ENCODE results near the gene HACD4. TPM values are rescaled to one million over a fixed set of nuclear protein-coding genes. Genes with fewer than 3 reads are reported as not detected.

Gene HACD4
- polyA plus RNA-seq, 3 donors from 2014 or later = 6.5 to 8.9 (median 6.7) TPM

DNA sequence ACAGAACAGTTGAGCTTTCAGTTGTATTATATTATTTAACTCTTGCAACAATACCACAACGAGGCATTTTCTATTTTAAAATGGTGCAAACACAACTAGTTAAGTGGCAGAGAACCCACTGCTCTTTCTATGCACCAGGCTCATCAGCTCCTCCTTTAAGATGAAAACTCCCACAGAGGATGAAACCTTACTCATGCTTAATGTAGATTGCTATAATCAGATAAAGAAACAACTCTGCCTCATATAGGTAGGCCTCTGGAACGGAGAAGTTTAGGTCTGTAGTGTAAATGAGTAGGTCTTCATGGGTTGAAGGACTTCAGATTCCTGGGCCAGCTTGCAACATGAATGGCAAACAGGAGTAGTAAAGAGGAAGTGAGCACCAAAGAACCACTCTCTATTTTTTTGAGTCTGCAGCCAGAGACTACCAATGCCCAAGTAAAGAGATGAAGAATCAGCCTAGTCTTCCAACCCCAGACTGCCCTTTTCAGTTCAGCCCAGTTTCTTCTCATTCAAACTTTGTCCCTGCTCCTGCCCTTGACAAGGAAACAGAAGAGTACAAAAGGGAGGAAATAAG is 33.9 kb downstream of the HACD4 start:
- Mint-ChIP-seq H3K4me1 (peaks cover 42 to 66% of the 10 kb centered on the region in 2 donors), H3K9me3 (peaks cover 0 to 4% (median 0%) of the 10 kb centered on the region in 6 donors), H3K4me3 (no peak overlapping the region), H3K36me3 (peaks cover 8 to 29% (median 29%) of the 10 kb centered on the region in 3 donors), H3K27me3 (ENCODE audit: low read depth in 3 of 3) (no peaks in the 10 kb centered on the region), H3K27ac (peak overlapping the region; percentile 6 to 86 (median 54))
- DNase-seq = no peak

DNA sequence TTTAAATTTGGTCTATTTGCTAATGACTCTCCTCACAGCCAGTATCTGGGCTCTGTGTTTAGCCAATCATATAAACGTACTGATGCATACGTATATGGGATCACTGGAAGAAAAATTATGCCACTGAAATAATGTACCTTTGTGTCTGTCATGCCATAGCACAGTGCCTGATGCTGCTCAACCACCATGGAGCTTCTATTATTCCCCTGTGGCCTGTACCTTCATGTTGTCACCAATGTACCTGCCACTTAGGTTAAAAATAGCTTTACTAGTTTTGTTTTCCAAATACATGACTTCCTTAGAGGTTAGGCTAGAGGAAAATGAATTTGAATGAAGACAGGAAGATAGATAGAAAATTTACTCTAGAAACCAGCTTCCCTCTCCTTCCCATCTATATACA is 34.6 kb downstream of the HACD4 start:
- Mint-ChIP-seq H3K36me3 (peaks cover 8 to 34% (median 30%) of the 10 kb centered on the region in 3 donors), H3K4me1 (peaks cover 35 to 58% of the 10 kb centered on the region in 2 donors), H3K27me3 (ENCODE audit: low read depth in 3 of 3) (no peaks in the 10 kb centered on the region), H3K9me3 (peaks cover 0 to 4% (median 0%) of the 10 kb centered on the region in 6 donors), H3K4me3 (no peak overlapping the region), H3K27ac (peak overlapping the region; percentile 6 to 86 (median 56))
- no peak for DNase-seq

DNA sequence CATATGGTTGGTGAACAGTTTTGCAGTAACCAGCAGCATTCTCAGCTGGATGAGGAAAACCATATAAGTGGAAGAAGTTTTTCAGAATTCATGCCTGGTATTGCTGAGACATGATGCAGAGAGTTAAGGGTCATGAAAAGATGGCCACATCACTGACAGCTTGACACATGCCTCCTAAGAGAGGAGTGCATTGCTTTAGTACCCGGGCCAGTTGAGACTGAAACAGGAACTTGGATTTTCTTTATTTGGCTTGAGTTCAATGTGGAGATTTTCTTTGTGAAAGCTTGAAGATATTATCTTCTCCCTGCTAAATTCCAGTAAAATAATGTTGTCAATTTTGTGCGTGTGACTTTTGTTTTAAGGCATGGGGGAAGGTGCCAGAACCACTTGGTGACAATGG is 35.8 kb downstream of the HACD4 start:
- no peak for DNase-seq
- peak overlapping the region in 4 of 6 donors; percentile 44 to 82 (median 52) for H3K27ac Mint-ChIP-seq
- no peaks in the 10 kb centered on the region for H3K27me3 Mint-ChIP-seq (ENCODE audit: low read depth in 3 of 3)
- H3K4me3 Mint-ChIP-seq = no peak overlapping the region
- peaks cover 25 to 46% of the 10 kb centered on the region in 2 donors for H3K4me1 Mint-ChIP-seq
- H3K9me3 Mint-ChIP-seq = no peaks in the 10 kb centered on the region
- peaks cover 6 to 37% (median 32%) of the 10 kb centered on the region in 3 donors for H3K36me3 Mint-ChIP-seq

DNA sequence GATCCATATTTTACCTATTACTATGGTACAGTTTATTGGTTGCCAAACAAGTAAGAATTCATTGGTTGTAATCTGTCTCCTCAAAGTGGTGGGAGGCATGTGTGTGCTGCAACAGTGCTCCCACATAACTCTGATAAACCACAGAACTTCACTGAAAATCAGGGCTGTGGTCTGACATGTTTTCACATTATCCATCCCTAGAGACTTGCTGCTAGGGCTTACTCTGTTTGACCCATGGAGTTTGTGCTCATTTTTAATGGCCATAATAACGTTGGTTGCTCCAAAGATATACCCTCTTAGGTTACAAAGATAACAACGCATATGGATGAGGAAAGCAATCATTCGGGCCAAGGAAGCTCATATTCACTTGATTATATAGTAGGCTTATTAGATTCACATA is 37.0 kb downstream of the HACD4 start:
- H3K36me3 Mint-ChIP-seq = peaks cover 13 to 45% (median 39%) of the 10 kb centered on the region in 3 donors
- H3K9me3 Mint-ChIP-seq = no peaks in the 10 kb centered on the region
- H3K4me3 Mint-ChIP-seq = no peak overlapping the region
- no peaks in the 10 kb centered on the region for H3K27me3 Mint-ChIP-seq (ENCODE audit: low read depth in 3 of 3)
- DNase-seq = no peak
- H3K4me1 Mint-ChIP-seq = peaks cover 22 to 41% of the 10 kb centered on the region in 2 donors
- no peak overlapping the region for H3K27ac Mint-ChIP-seq

DNA sequence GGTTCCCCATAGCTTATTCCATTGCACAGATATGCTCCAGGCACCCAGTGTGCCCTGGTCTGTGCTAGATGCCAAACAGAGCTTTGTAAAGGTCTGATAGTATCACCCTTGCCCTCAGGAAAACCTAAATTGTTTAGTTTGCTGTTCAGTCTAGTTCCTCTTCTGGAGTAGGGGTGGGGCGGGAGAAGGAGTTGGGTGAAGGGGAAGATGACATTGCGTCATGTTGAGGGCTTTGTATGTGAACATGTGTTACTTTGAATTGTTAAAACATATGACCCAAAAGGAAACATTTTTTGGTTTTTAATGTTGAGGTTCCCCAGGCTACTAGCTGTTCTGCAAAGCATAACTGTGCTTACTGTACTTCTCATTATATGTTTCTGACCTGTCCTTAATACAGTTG is 40.6 kb downstream of the HACD4 start:
- Mint-ChIP-seq H3K4me3 (no peak overlapping the region), H3K36me3 (peaks cover 20 to 56% (median 50%) of the 10 kb centered on the region in 3 donors), H3K27ac (no peak overlapping the region), H3K9me3 (no peaks in the 10 kb centered on the region), H3K27me3 (ENCODE audit: low read depth in 3 of 3) (no peaks in the 10 kb centered on the region), H3K4me1 (peaks cover 3 to 19% of the 10 kb centered on the region in 2 donors)
- no peak for DNase-seq

DNA sequence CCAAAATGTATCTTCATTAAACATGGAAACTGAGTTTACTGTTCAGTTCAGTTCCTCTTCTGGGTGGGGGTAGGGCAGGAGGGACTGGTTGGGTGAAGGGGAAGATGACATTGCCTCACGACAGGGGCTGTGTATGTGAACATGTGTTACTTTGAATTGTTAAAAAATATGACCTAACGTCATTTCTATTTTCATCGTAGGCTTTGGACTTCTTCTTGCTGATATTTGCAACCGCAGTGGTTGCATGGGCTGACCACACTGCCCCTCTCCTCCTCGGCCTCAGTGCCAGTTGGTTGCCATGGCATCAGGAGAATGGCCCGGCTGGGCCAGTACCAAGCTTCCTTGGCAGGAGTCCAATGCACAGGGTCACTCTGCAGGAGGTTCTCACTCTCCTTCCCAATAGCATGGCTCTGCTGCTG is 41.5 kb downstream of the HACD4 start:
- Mint-ChIP-seq H3K4me1 (peaks cover 3 to 9% of the 10 kb centered on the region in 2 donors), H3K4me3 (no peak overlapping the region), H3K27ac (no peak overlapping the region), H3K27me3 (ENCODE audit: low read depth in 3 of 3) (no peaks in the 10 kb centered on the region), H3K36me3 (peaks cover 21 to 49% (median 46%) of the 10 kb centered on the region in 3 donors), H3K9me3 (no peaks in the 10 kb centered on the region)
- DNase-seq = no peak

DNA sequence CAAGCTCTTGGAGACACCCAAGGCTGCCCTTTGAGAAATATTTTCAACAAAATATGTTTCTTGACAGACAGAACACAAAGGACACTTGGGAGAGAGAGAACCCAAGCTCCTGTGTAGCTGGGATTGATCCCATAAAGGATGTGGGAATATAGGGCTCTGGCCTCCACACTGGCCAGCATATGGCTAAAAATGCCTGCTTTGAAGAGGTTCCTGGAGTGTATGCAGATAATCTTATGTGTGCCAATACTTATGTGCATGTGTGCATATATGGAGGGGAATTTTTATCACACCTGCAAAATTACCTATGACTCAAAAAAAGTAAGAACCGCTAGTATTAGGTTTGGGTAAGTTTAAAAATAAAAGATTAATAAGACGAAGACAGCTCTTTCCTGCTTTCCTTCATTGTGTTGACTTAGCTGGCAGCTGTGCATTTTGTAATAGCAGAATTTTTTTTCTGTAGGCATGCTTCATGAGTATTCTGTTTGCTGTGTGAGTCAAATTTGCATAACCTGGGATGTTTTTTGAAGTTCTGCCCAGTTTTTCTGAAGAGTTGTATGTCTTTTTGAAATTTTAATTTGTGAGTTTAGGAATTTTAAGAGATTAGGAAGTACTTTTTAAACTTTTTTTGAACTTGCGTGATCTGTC is 42.6 kb downstream of the HACD4 start:
- Mint-ChIP-seq H3K4me1 (peaks cover 0 to under 1% of the 10 kb centered on the region in 2 donors), H3K27ac (no peak overlapping the region), H3K9me3 (no peaks in the 10 kb centered on the region), H3K36me3 (peaks cover 21 to 45% (median 39%) of the 10 kb centered on the region in 3 donors), H3K4me3 (no peak overlapping the region), H3K27me3 (ENCODE audit: low read depth in 3 of 3) (no peaks in the 10 kb centered on the region)
- DNase-seq = no peak

DNA sequence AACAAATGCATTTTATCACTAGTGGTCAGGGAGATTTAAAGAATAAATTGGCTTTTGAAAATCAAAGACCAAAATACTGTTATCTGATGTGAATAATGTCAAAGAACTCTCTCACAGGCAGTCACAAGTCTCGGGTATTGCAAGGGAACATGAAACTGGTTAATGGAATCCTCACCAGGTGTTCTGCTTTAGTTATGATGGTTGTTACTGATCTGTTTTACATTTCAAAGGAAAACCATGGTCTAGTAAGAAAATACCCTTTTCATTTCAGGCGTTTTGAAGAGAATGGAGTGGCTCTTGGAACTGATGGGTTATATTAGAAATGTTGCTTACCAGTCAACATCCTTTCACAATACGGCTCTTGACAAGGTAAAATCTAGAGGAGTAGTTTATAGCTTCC is 43.4 kb downstream of the HACD4 start:
- no peaks in the 10 kb centered on the region for H3K9me3 Mint-ChIP-seq
- no peaks in the 10 kb centered on the region for H3K4me1 Mint-ChIP-seq
- DNase-seq = no peak
- H3K27me3 Mint-ChIP-seq (ENCODE audit: low read depth in 3 of 3) = no peaks in the 10 kb centered on the region
- peaks cover 21 to 42% (median 39%) of the 10 kb centered on the region in 3 donors for H3K36me3 Mint-ChIP-seq
- H3K4me3 Mint-ChIP-seq = no peak overlapping the region
- H3K27ac Mint-ChIP-seq = no peak overlapping the region

DNA sequence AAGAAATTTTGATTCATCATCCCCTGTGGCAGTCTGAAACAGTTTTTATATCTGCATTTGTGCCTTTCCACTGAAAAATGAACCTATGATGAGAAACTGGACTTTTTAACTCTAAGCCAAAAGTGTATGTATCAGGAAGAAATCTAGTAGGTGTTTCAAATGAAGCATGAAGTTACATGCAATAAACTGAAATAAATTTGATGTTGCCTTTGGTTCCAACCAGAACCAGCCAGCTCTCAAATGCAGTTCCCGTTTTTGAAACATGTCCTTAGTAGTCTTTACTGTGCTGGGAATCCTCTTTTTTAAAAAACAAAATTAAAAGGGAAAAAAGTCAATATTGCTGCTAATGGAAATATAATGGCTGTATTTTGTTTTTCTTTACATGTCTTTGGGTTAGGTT is 43.9 kb downstream of the HACD4 start:
- Mint-ChIP-seq H3K9me3 (no peaks in the 10 kb centered on the region), H3K36me3 (peaks cover 23 to 42% (median 39%) of the 10 kb centered on the region in 3 donors), H3K4me3 (no peak overlapping the region), H3K27ac (no peak overlapping the region), H3K4me1 (no peaks in the 10 kb centered on the region), H3K27me3 (ENCODE audit: low read depth in 3 of 3) (no peaks in the 10 kb centered on the region)
- DNase-seq = no peak

DNA sequence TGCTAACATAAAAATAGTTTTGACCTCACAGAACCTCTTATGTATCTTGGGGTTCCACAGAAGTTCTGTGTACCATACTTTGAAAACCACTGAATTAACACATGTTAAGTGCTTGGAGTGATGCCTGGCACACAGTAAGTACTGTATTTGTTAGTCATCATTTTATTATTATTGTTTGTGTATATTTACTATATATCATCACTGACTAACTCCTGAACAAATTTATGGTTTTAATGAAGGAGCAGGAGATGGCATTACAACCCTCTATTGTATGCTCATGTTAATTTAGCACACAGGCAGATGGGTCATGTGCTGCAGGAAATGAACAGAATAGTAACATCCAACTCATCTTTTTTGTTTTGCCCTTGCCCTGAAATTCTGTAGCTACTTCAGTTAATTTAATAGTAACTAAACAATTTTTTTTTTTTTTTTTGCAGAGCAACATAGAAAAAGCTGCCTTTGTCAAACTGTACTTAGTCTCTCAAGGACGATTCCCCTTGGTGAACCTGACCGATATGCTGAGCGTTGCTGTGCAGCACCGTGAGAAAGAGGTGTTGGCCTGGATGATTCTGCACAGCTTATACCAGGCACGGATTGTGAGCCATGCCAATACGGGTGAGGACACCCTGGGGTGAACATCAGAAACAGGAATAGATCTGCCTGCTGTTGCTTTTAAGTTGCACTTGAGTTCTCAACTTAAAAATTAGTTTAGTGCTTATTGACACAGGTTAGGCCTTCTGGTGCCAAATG is 45.4 kb downstream of the HACD4 start:
- Mint-ChIP-seq H3K4me3 (no peak overlapping the region), H3K9me3 (no peaks in the 10 kb centered on the region), H3K4me1 (no peaks in the 10 kb centered on the region), H3K27ac (no peak overlapping the region), H3K27me3 (ENCODE audit: low read depth in 3 of 3) (no peaks in the 10 kb centered on the region), H3K36me3 (peaks cover 38 to 47% (median 46%) of the 10 kb centered on the region in 3 donors)
- no peak for DNase-seq

DNA sequence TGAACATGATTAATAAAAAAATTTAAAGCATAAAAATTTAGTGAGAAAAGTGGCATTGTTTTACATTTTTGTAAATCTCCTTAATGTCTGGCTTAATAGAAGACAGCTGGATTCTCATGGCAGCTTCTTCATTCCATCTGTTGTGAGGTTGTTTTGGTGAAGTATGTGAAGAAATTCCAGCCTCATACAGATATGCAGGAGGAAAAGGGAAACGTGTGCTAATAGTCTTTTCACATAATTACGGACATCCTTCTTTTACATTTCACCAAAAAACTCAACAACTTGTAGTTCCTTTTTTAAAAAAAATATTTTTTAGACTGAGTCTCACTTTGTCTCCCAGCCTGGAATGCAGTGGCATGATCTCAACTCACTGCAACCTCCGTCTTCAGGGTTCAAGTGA is 46.9 kb downstream of the HACD4 start:
- no peak overlapping the region for H3K4me3 Mint-ChIP-seq
- no peaks in the 10 kb centered on the region for H3K4me1 Mint-ChIP-seq
- DNase-seq = no peak
- H3K27me3 Mint-ChIP-seq (ENCODE audit: low read depth in 3 of 3) = no peaks in the 10 kb centered on the region
- H3K36me3 Mint-ChIP-seq = peaks cover 31 to 43% (median 35%) of the 10 kb centered on the region in 3 donors
- H3K9me3 Mint-ChIP-seq = no peaks in the 10 kb centered on the region
- H3K27ac Mint-ChIP-seq = no peak overlapping the region

DNA sequence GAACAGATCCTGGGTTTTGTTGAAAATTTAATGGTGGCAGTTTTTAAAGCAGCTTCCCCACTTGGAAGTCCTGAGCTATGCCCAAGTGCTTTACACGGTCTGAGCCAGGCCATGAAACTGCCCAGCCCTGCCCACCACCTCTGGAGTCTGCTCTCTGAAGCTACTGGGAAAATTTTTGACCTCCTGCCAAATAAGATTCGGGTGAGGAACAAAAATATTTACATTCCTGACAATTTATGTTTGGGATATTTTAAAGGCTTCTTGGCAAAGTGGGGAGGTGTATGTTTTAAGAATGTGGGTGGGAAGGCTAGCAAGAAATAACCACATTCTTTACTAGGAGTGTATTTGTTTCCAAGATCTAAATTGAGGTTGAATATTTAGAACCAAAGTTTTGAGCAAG is 50.0 kb downstream of the HACD4 start:
- Mint-ChIP-seq H3K9me3 (no peaks in the 10 kb centered on the region), H3K4me3 (no peak overlapping the region), H3K27me3 (ENCODE audit: low read depth in 3 of 3) (no peaks in the 10 kb centered on the region), H3K36me3 (peaks cover 41 to 47% (median 45%) of the 10 kb centered on the region in 3 donors), H3K27ac (no peak overlapping the region), H3K4me1 (no peaks in the 10 kb centered on the region)
- no peak for DNase-seq

DNA sequence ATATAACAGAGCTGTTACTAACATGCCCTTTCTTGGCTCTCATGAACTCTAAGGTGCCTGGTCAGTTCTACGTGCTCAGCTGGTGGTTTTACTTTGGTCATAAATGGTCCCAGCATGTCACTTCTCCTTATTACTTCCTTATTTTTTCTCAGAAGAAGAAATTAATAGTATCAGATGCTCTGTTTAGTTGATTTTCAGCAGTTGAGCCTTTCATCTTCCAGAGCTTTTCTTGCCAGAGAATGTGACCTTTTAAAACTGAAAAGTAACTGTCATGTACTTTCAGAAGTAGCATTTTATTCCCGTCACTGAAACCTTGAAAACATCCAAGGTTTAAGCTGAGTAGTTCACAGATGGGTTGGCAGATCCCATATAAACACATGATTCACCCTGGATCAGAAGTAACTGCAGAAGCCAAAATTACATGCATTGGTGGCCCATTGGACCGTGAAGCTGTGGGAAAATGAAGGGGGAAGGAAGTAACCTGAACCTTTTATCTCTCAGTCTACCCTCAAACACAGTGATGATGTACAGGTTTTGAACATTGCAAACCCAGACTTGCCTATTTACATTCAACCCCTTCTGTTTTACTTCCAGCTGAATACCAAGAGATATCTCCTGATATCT is 50.5 kb downstream of the HACD4 start:
- Mint-ChIP-seq H3K4me3 (no peak overlapping the region), H3K27me3 (ENCODE audit: low read depth in 3 of 3) (no peaks in the 10 kb centered on the region), H3K36me3 (peaks cover 41 to 48% (median 44%) of the 10 kb centered on the region in 3 donors), H3K4me1 (no peaks in the 10 kb centered on the region), H3K9me3 (no peaks in the 10 kb centered on the region), H3K27ac (no peak overlapping the region)
- no peak for DNase-seq

DNA sequence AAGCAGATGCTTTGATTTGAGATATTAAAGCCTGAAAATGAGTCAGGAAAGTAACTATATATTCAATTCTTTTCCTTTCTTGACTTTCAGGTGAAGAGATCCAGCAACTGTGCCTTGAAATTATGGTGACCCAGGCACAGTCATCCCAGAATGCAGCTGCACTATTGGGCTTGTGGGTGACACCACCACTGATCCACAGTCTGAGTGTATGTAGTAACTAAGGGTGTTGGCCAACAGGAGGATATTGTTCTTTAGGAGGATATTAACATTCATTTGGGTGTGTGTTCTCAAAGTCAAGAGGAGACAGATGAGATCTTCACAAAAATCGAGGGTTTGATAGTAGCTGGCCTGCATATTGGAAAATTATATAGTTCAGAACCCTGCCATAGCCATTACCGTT is 53.2 kb downstream of the HACD4 start:
- Mint-ChIP-seq H3K9me3 (no peaks in the 10 kb centered on the region), H3K4me1 (no peaks in the 10 kb centered on the region), H3K36me3 (peaks cover 38 to 49% (median 48%) of the 10 kb centered on the region in 3 donors), H3K27ac (no peak overlapping the region), H3K4me3 (no peak overlapping the region), H3K27me3 (ENCODE audit: low read depth in 3 of 3) (no peaks in the 10 kb centered on the region)
- no peak for DNase-seq
